ENCODE results near the gene LRP8. TPM values are rescaled to one million over a fixed set of nuclear protein-coding genes. Genes with fewer than 3 reads are reported as not detected.

LRP8 gene
- total and polyA plus RNA-seq, 2 experiments from 2014 or later, result 2.4 to 2.7 TPM

DNA sequence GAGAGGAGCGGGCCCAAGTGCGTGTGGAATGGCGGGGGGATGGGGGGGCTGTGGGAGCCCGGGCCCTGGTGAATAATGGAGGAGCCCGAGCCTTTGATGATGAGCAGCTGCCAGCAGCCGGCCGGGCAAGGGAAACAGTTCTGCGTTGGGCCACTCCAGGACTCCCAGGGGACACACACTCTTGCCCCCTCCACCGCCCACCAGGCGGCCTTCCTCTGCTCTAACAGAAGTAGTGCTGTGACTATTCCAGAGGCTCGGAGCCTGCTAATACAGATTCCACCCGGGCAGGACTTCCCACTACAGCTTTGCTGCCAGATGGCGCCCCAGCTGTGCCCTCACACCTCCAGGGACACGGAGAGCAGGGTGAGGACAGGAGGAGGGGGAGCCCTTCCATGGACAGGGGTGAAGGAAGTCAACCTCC lies 48.2 kb upstream of the LRP8 start:
- H3K36me3 ChIP-seq (replicated peaks; ENCODE audit: insufficient read depth, low read depth), result no peaks in the 10 kb centered on the region
- no peak for DNase-seq (ENCODE audit: low spot score)
- no peaks in the 10 kb centered on the region for H3K9me3 ChIP-seq (ENCODE audit: low read depth)
- WGBS (ENCODE audit: low lambda C conversion rate, missing lambda C conversion rate), result 84% methylated on average over 13 of the region's 14 CpGs
- no peaks in the 10 kb centered on the region for H3K9me2 ChIP-seq (replicated peaks; ENCODE audit: insufficient read depth)
- no peaks in the 10 kb centered on the region for H4K20me1 ChIP-seq (ENCODE audit: insufficient read depth, poor library complexity, severe bottlenecking)
- no peak overlapping the region for H3K27ac ChIP-seq
- no peak overlapping the region for H2AFZ ChIP-seq
- no peak overlapping the region for H3K4me2 ChIP-seq
- H3K4me3 ChIP-seq, result no peak overlapping the region
- H3K79me2 ChIP-seq, result no peaks in the 10 kb centered on the region
- H3K4me1 ChIP-seq (ENCODE audit: insufficient read depth), result no peaks in the 10 kb centered on the region
- TF ChIP-seq EZH2 (IDR thresholded peaks at IDR 0.05; ENCODE audit: borderline replicate concordance) (no peak), EZH2phosphoT487 (IDR thresholded peaks at IDR 0.05; ENCODE audit: low read depth, severe bottlenecking, unreplicated experiment) (no peak)
- TF ChIP-seq, protein P1, sequence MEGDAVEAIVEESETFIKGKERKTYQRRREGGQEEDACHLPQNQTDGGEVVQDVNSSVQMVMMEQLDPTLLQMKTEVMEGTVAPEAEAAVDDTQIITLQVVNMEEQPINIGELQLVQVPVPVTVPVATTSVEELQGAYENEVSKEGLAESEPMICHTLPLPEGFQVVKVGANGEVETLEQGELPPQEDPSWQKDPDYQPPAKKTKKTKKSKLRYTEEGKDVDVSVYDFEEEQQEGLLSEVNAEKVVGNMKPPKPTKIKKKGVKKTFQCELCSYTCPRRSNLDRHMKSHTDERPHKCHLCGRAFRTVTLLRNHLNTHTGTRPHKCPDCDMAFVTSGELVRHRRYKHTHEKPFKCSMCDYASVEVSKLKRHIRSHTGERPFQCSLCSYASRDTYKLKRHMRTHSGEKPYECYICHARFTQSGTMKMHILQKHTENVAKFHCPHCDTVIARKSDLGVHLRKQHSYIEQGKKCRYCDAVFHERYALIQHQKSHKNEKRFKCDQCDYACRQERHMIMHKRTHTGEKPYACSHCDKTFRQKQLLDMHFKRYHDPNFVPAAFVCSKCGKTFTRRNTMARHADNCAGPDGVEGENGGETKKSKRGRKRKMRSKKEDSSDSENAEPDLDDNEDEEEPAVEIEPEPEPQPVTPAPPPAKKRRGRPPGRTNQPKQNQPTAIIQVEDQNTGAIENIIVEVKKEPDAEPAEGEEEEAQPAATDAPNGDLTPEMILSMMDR (IDR thresholded peaks at IDR 0.05; ENCODE audit: poor library complexity), result no peak
- peaks cover 2% of the 10 kb centered on the region for H3K27me3 ChIP-seq

DNA sequence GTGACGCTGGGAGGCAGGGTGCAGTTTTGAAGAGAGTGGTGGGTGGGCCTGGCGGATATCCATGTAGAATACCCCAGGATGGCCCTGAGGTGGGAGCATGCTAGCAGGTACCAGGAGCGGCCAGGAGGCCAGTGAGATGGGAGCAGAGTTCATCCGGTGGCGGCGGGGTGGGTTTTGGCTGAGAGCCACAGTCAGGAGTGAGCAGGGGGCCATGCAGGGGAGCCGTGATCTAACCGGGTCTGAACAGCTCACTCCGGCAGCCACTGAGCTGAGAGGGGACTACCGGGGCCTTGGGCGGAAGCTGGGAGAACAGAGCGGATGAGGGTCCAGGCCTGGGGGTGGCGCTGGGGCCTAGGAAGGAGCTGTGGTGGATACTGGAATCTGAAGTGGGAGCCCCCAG lies 47.6 kb upstream of the LRP8 start:
- no peaks in the 10 kb centered on the region for H3K9me3 ChIP-seq (ENCODE audit: low read depth)
- H3K79me2 ChIP-seq, result no peaks in the 10 kb centered on the region
- no peak overlapping the region for H3K4me2 ChIP-seq
- TF ChIP-seq, protein P1 (IDR thresholded peaks at IDR 0.05; ENCODE audit: poor library complexity), result no peak
- no peak for TF ChIP-seq EZH2 (IDR thresholded peaks at IDR 0.05; ENCODE audit: borderline replicate concordance)
- TF ChIP-seq EZH2phosphoT487 (IDR thresholded peaks at IDR 0.05; ENCODE audit: low read depth, severe bottlenecking, unreplicated experiment), result no peak
- no peak overlapping the region for H2AFZ ChIP-seq
- H3K36me3 ChIP-seq (replicated peaks; ENCODE audit: insufficient read depth, low read depth), result no peaks in the 10 kb centered on the region
- no peak overlapping the region for H3K4me3 ChIP-seq
- H3K9me2 ChIP-seq (replicated peaks; ENCODE audit: insufficient read depth), result no peaks in the 10 kb centered on the region
- no peak overlapping the region for H3K27ac ChIP-seq
- no peak for DNase-seq (ENCODE audit: low spot score)
- H4K20me1 ChIP-seq (ENCODE audit: insufficient read depth, poor library complexity, severe bottlenecking), result no peaks in the 10 kb centered on the region
- no peaks in the 10 kb centered on the region for H3K4me1 ChIP-seq (ENCODE audit: insufficient read depth)
- 76% methylated on average over 13 of the region's 13 CpGs for WGBS (ENCODE audit: low lambda C conversion rate, missing lambda C conversion rate)
- H3K27me3 ChIP-seq, result peaks cover 3% of the 10 kb centered on the region

DNA sequence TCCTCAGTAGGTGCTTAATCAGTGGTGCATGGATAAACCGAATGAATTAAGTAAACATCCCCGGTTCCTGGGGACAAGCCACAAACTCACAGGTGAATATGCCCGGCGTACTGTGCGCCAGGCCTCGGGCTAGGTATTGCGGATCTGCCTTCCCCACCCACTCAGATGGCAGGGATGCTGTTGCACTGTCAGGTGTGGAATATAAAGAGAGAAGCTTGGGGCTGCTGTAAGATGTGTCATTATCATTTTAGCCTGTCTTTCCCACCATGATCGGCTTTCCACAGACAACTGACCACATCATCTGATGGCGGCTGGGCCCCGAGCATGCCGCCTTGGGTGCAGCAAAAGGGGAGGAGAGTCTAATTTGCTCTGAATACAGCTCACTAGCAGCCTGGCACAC lies 45.4 kb upstream of the LRP8 start:
- WGBS (ENCODE audit: low lambda C conversion rate, missing lambda C conversion rate), result 94% methylated on average over 11 of the region's 11 CpGs
- Histone ChIP-seq H3K27me3 (peaks cover 3% of the 10 kb centered on the region), H3K4me3 (no peak overlapping the region), H3K9me3 (ENCODE audit: low read depth) (no peaks in the 10 kb centered on the region), H3K9me2 (replicated peaks; ENCODE audit: insufficient read depth) (no peaks in the 10 kb centered on the region), H4K20me1 (ENCODE audit: insufficient read depth, poor library complexity, severe bottlenecking) (no peaks in the 10 kb centered on the region), H3K27ac (no peak overlapping the region), H3K36me3 (replicated peaks; ENCODE audit: insufficient read depth, low read depth) (no peaks in the 10 kb centered on the region), H3K79me2 (no peaks in the 10 kb centered on the region), H2AFZ (no peak overlapping the region), H3K4me2 (no peak overlapping the region), H3K4me1 (ENCODE audit: insufficient read depth) (no peaks in the 10 kb centered on the region)
- TF ChIP-seq EZH2phosphoT487 (IDR thresholded peaks at IDR 0.05; ENCODE audit: low read depth, severe bottlenecking, unreplicated experiment), result no peak
- TF ChIP-seq, protein P1 (IDR thresholded peaks at IDR 0.05; ENCODE audit: poor library complexity), result no peak
- TF ChIP-seq EZH2 (IDR thresholded peaks at IDR 0.05; ENCODE audit: borderline replicate concordance), result no peak
- DNase-seq (ENCODE audit: low spot score), result no peak

DNA sequence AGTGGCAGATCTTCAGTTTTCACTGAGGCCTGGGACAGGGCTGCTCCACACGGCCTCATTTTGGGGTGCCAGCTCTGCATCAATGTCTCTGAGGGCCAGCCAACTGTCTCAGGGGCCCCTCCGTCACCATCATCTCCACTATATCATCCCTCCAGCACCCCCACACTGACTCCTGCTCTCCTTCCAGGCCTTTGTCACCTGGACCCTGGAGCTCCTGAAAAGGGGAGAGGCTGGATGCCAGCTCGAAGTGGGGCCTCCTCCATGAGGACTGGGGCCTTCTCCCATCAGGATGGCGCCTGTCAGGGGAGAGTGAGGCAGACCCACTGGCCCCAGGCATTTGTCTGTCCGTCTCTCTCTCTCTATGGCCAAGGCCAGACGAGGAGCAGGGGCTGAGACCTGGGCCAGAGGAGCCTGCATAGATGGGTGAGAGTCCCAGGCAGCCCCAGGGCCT lies 44.7 kb upstream of the LRP8 start:
- Histone ChIP-seq H3K36me3 (replicated peaks; ENCODE audit: insufficient read depth, low read depth) (no peaks in the 10 kb centered on the region), H3K9me3 (ENCODE audit: low read depth) (no peaks in the 10 kb centered on the region), H3K4me3 (no peak overlapping the region), H3K27me3 (peaks cover 3% of the 10 kb centered on the region), H4K20me1 (ENCODE audit: insufficient read depth, poor library complexity, severe bottlenecking) (no peaks in the 10 kb centered on the region), H3K9me2 (replicated peaks; ENCODE audit: insufficient read depth) (no peaks in the 10 kb centered on the region), H3K4me2 (no peak overlapping the region), H3K27ac (no peak overlapping the region), H3K79me2 (no peaks in the 10 kb centered on the region), H3K4me1 (ENCODE audit: insufficient read depth) (no peaks in the 10 kb centered on the region), H2AFZ (no peak overlapping the region)
- TF ChIP-seq EZH2phosphoT487 (IDR thresholded peaks at IDR 0.05; ENCODE audit: low read depth, severe bottlenecking, unreplicated experiment) (no peak), EZH2 (IDR thresholded peaks at IDR 0.05; ENCODE audit: borderline replicate concordance) (no peak)
- TF ChIP-seq, protein P1 (IDR thresholded peaks at IDR 0.05; ENCODE audit: poor library complexity), result no peak
- WGBS (ENCODE audit: low lambda C conversion rate, missing lambda C conversion rate), result 89% methylated on average over 6 of the region's 6 CpGs
- no peak for DNase-seq (ENCODE audit: low spot score)

Measured in hepatocyte (in vitro differentiated cells).